ELF-1 (cell line): ENCODE results near the gene ITGBL1.

ENCODE experiments used
- DNase-seq: peaks from one replicate; pipeline ENCODE4 v3.0.0-alpha.2; 2016; ENCODE audit warnings: low read depth, low spot score

Gene ITGBL1

DNA sequence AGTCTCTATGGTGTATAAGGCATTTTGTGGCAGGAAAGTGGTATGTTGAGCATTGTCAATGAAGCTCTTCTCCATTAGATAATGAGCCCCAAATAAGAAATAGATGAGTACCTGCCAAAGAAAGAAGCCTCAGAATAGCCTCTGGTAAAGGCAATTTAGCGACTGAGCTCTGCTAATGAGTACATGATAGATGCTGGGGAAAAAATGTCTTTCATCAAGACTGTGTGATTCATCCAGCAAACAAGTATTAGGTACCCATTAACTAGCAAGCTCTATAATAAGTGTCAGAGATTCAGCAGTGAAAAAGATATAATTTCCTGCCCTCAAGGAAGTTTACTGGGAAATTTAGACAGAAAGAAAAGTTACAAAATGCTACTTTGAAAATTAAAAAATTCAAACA lies 294.6 kb downstream of the ITGBL1 start:
- no peak for DNase-seq

DNA sequence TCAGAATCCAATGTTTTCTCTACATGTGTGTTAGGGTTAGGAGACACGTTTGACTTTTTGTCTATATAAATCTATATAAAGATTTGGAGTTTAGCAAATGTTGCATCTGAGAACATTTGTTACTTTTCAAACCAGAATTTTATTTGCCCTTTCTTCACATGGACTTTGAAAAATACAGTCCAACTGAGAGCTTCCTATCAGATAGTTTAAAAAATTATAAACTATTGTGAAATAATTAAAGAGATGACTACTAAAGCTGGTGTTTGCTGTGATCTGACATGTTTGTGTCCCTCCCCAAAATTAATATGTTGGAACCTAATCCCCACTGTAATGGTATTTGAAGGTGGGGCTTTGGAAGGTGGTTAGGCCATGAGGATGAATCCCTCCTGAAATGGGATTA lies 297.1 kb downstream of the ITGBL1 start:
- DNase-seq, result no peak

DNA sequence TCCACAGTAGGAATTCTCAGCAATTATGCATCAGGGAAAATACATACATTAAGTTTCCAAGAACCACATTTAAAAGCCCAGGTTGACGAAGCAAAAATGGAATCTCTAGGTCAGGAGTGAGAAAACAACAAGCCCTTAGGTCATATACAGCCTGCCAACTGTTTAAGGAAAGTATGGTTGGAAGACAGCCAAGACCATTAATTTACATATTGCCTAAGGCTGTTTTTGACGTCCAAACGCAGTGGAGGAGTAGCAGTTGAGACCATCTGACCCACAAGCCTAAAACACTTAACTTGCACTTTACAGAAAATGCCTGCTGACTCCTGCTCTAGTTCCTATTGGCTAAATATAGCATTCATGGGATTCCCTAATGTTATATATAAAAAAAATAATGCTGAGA lies 299.0 kb downstream of the ITGBL1 start:
- DNase-seq, result peak; percentile 53

DNA sequence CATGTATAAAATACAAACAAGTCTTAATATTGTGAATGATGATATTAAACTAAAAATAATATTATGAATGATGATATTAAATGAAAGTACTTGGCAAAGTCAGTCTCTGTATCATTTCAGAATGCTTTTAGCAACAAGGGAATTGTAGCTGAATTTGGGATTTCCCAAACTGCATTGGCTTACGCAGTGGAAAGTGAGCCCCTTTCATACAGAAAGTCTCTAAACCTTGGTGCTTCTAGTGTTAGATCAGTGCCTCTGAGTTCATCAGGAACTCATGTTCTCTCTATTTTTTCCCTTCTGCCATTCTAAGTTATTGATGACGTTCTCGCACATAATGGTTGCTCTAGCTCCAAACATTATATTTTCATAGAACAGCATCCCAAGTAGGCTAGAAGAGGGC lies 300.0 kb downstream of the ITGBL1 start:
- DNase-seq, result no peak

DNA sequence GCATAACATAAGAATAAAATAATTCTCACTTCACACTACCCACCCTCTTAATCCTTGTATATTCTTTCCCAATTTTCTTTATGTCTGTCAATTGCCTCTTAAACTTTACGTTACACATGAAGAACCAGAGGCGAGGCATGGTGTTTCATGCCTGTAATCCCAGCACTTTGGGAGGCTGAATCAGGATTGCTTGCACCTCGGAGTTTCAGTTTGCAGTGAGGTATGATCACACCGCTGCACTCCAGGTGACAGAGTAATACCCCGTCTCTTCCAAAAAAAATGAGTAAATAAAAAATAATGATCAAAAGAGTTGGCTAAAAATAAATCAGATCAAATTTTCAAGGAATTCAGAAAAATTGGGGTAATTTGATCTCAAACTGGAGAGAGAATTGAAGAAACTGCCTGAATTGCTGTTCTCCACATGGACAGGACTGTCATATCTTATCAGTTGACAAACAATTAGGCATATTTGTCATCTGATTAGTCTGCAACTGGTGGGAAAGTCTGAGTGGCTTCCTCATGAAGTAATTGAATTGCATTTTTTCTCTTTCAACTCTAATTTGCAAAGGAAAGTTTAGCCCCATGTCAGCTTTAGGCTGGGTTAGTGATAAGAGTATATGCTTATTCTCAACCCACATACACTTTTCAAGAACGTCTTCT lies 302.9 kb downstream of the ITGBL1 start:
- no peak for DNase-seq

DNA sequence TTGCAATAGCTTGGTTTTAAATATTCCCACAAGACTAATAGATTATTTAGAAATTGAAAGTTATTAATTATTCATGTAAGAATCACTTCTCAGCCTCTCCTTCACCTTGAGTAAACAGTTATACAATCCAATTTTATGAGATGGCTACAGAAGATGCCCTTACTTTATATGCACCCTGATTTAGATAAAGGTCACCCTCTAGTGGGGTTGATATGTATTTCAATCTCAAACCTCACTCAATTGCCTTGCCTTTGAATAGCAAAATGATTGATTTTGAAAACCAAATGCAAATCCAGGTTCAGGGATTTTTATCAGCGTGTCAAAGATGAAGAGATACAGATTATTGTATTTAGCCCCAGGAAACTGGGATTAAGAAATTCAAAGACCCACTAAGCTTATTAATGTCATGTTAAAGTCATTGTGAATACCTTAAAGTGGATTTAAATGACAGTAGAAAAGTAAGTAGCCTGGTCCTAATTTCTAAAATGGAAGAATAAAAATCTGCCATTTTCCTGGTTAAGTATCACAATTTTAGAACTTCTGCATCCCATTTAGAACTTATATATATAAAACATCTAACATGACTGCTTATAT lies 305.1 kb downstream of the ITGBL1 start:
- DNase-seq, result no peak

DNA sequence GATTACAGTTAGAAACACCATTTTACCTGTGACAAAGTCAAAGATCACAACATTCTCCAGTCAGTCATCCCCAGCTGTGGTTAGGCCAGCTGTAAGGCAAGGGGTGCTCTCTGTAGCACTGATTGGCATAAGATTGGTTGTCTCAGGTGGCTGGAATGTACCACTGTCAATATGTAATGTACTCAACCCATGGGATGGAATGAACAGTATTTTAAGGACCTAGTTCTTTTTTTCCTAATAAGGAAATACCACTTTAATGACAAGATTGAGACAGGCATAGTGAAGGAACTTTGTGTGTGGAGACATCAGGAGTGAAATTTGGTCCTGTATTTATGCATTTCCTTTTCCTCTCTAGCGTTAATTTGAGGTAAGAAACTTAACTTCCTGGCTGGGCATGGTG lies 310.7 kb downstream of the ITGBL1 start:
- DNase-seq, result no peak
